GM12878 (cell line): ENCODE measurements around the gene BICRA. TPM values are rescaled to one million over a fixed set of nuclear protein-coding genes. Genes with fewer than 3 reads are reported as not detected.

ENCODE experiments used
- ATAC-seq: fragments of 200-7000 bp; cut with Tn5 transposase; 3 replicates; pipeline ENCODE4 v1.9.1; 2020; ENCODE audit warnings: mild to moderate bottlenecking, moderate library complexity
- BruUV-seq: library from RNA; stranded (reverse); fragments of 400-500 nt; replicated peaks from 2 replicates; lab custom pipeline; 2021; lab: Mats Ljungman, UMichigan
- CTCF ChIA-PET: fragments of 300-600 bp; sonication (Branson Sonifier 250); formaldehyde crosslinking; extraction: SDS; loops from one replicate; lab custom pipeline; 2021; ENCODE audit warnings: inconsistent platforms; lab: Yijun Ruan, JAX
- POLR2A ChIA-PET: fragments of 350-600 bp; formaldehyde crosslinking; extraction: SDS; loops from one replicate; lab custom pipeline; 2021; ENCODE audit warnings: inconsistent platforms; lab: Charles Lee
- RAD21 ChIA-PET: fragments of 300-600 bp; sonication (Branson Sonifier 250); formaldehyde crosslinking; loops from one replicate; lab custom pipeline; 2023; ENCODE audit warnings: antibody characterized with exemption; ENCODE audit not compliant: unreplicated experiment; lab: Charles Lee
- SMC1A ChIA-PET: fragments of 300-600 bp; sonication (Branson Sonifier 250); formaldehyde crosslinking; loops from one replicate; lab custom pipeline; 2023; ENCODE audit not compliant: unreplicated experiment, uncharacterized antibody; lab: Charles Lee
- DNase-seq: peaks from one replicate; pipeline ENCODE4 v3.0.0-alpha.2; 2011; ENCODE audit warnings: low read depth, low spot score
- FAIRE-seq: peaks from 3 replicates; lab custom pipeline; 2011; peaks lifted over from hg19 to GRCh38; lab: Jason Lieb, UNC
- H2AFZ ChIP-seq: 2 replicates; pipeline ENCODE4 v1.6.0; 2011; ENCODE audit warnings: low read depth, low read length, control low read depth; ENCODE audit not compliant: control insufficient read depth
- H3K27ac ChIP-seq: 2 replicates; pipeline ENCODE4 v1.5.1; 2011; ENCODE audit warnings: control low read depth; ENCODE audit not compliant: control insufficient read depth, insufficient read depth
- H3K27me3 ChIP-seq, 2 experiments: replicated peaks in 1 of 2; 2 replicates each; pipeline versions ENCODE4 v1.6.0 to v1.6.1; 2011; ENCODE audit warnings: low read length in 1 of 2; ENCODE audit not compliant: control insufficient read depth in 2 of 2, insufficient read depth in 2 of 2
- H3K36me3 ChIP-seq, 2 experiments: 2 replicates each; pipeline ENCODE4 v1.5.1; 2011; ENCODE audit warnings: low read length in 1 of 2; ENCODE audit not compliant: control insufficient read depth in 2 of 2, insufficient read depth in 2 of 2
- H3K4me1 ChIP-seq: 2 replicates; pipeline ENCODE4 v1.6.1; 2011; ENCODE audit warnings: mild to moderate bottlenecking, low read length, moderate library complexity, mixed read lengths; ENCODE audit not compliant: control insufficient read depth, insufficient read depth
- H3K4me2 ChIP-seq: 2 replicates; pipeline ENCODE4 v1.6.0; 2011; ENCODE audit warnings: control low read depth; ENCODE audit not compliant: control insufficient read depth, insufficient read depth
- H3K4me3 ChIP-seq: fragments of 200-600 bp; sonication (generic); 2 replicates; pipeline ENCODE4 v1.5.1; 2016
- H3K79me2 ChIP-seq: 2 replicates; pipeline ENCODE4 v1.6.0; 2011; ENCODE audit warnings: low read length; ENCODE audit not compliant: control insufficient read depth, insufficient read depth
- H3K9ac ChIP-seq: 2 replicates; pipeline ENCODE4 v1.8.0; 2011; ENCODE audit warnings: low read length, control low read depth, mixed read lengths; ENCODE audit not compliant: control insufficient read depth, insufficient read depth
- H3K9me3 ChIP-seq: replicated peaks from 3 replicates; pipeline ENCODE4 v1.5.1; 2011; ENCODE audit warnings: mild to moderate bottlenecking, low read length; ENCODE audit not compliant: control insufficient read depth, insufficient read depth
- H4K20me1 ChIP-seq: 2 replicates; pipeline ENCODE4 v1.6.0; 2011; ENCODE audit not compliant: control insufficient read depth, insufficient read depth
- BACH1 ChIP-seq: fragments of 450-650 bp; IDR thresholded peaks from 2 replicates; pipeline ENCODE4 v1.6.1; 2017; ENCODE audit warnings: mild to moderate bottlenecking, borderline replicate concordance
- BMI1 ChIP-seq: fragments of 450-650 bp; IDR thresholded peaks from 2 replicates; pipeline ENCODE4 v1.6.1; 2016; ENCODE audit warnings: mild to moderate bottlenecking, moderate library complexity, borderline replicate concordance
- EED ChIP-seq: sonication (generic); IDR thresholded peaks from 2 replicates; pipeline ENCODE4 v1.6.1; 2016; ENCODE audit warnings: antibody characterized with exemption, low read depth
- MTA3 ChIP-seq: IDR thresholded peaks from 2 replicates; pipeline ENCODE4 v1.6.1; 2012; ENCODE audit warnings: low read length, inconsistent platforms, borderline replicate concordance
- NBN ChIP-seq: fragments of 450-650 bp; IDR thresholded peaks from 2 replicates; pipeline ENCODE4 v1.6.1; 2016
- PBX3 ChIP-seq: IDR thresholded peaks from 2 replicates; pipeline ENCODE4 v1.6.1; 2011; ENCODE audit warnings: mild to moderate bottlenecking, low read depth, low read length, moderate library complexity; ENCODE audit not compliant: insufficient replicate concordance
- PKNOX1 ChIP-seq: fragments of 450-650 bp; IDR thresholded peaks from 2 replicates; pipeline ENCODE4 v1.6.1; 2016; ENCODE audit warnings: mild to moderate bottlenecking
- POLR2A ChIP-seq: IDR thresholded peaks from 2 replicates; pipeline ENCODE4 v1.6.1; 2011; ENCODE audit warnings: low read depth, mild to moderate bottlenecking, low read length
- SMARCA5 ChIP-seq: fragments of 450-650 bp; IDR thresholded peaks from 2 replicates; pipeline ENCODE4 v1.6.1; 2017; ENCODE audit warnings: mild to moderate bottlenecking
- STAT1 ChIP-seq: fragments of 450-650 bp; conservative IDR thresholded peaks from 2 replicates; pipeline ENCODE4 v1.6.1; 2014; ENCODE audit warnings: antibody characterized with exemption, mild to moderate bottlenecking
- ZBTB33 ChIP-seq: fragments of 450-650 bp; IDR thresholded peaks from 2 replicates; pipeline ENCODE4 v1.6.1; 2017; ENCODE audit warnings: mild to moderate bottlenecking
- WGBS: methylation state at CpG from one replicate; pipeline ENCODE4 v1.1.6; 2016; ENCODE audit warnings: low lambda C conversion rate; ENCODE audit not compliant: insufficient replicate concordance, insufficient coverage; ENCODE audit errors: missing lambda C conversion rate; 5-methylcytosine and 5-hydroxymethylcytosine counted together
- in situ Hi-C: fragments of 300-500 bp; cut with MboI; formaldehyde crosslinking; loops from 9 replicates; pipeline ENCODE4 v1.14.3; 2018; ENCODE audit warnings: mixed read lengths
- intact Hi-C: fragments of 100-400 bp; cut with micrococcal nuclease; formaldehyde crosslinking; loops from one replicate; pipeline ENCODE4 v1.14.2; 2022; ENCODE audit not compliant: unreplicated experiment
- polyA plus RNA-seq, 11 experiments: library from polyadenylated mRNA; depleted of rRNA in 4 of 11; unstranded in 6 of 11; stranded (reverse) in 5 of 11; fragments of >200 nt; fragmentation: Nextera tagmentation in 4 of 11; fragmentation: Illumina TruSeq in 1 of 11; extraction: Ambion mirVana in 4 of 11; extraction: Trizol in 1 of 11; gene quantifications; 1 replicate in 1 of 11; 2 replicates in 10 of 11; pipeline versions ENCODE4 v1.2.1 to v1.2.3, GENCODE V29; 2011 to 2016; ENCODE audit warnings: inconsistent platforms in 2 of 11, missing spikeins in 2 of 11, low read depth in 1 of 11
- total RNA-seq, 4 experiments: library from RNA; depleted of rRNA in 3 of 4; stranded (reverse); fragments of >200 nt in 3 of 4; fragmentation: Illumina TruSeq in 1 of 4; extraction: Trizol in 1 of 4; gene quantifications; 2 replicates each; pipeline versions ENCODE4 v1.2.1 to v1.2.3, GENCODE V29; 2013 to 2021

BICRA gene
- total and polyA plus RNA-seq, 10 of the 15 experiments (the other 5 are each of a cell fraction or from before 2014, with no cell fraction given), result 0.11 to 15.3 (median 1.3) TPM

GRCh38 chr19:47700934-47701716, 92.2 kb downstream of the BICRA start:
- no peaks in the 10 kb centered on the region for H3K4me1 ChIP-seq
- no peak overlapping the region for H3K4me3 ChIP-seq
- H3K36me3 ChIP-seq, result peaks cover 0 to 2% of the 10 kb centered on the region in 2 experiments; a peak in 3 of 4 replicates
- POLR2A ChIA-PET, result no interaction called here
- H3K27me3 ChIP-seq, result no peaks in the 10 kb centered on the region
- DNase-seq (no peak), ATAC-seq (no peak), FAIRE-seq (no peak)
- 95% methylated on average over 10 of the region's 43 CpGs for WGBS
- CTCF ChIA-PET, result interaction anchor here (6.4 to 8.3 kb wide), 2 partner anchors 265 to 267 kb away, joined by 70 to 163 read pairs; no protein-coding TSS in a partner anchor
- SMC1A ChIA-PET, result no interaction called here
- H3K9ac ChIP-seq, result no peak overlapping the region
- H3K27ac ChIP-seq, result no peak overlapping the region
- RAD21 ChIA-PET, result no interaction called here
- no peak overlapping the region for H3K4me2 ChIP-seq
- BruUV-seq, result no TSS peak
- no peaks in the 10 kb centered on the region for H3K79me2 ChIP-seq
- TF ChIP-seq NBN (no peak), SMARCA5 (no peak), STAT1 (no peak), PBX3 (no peak), MTA3 (no peak), PKNOX1 (no peak), BACH1 (no peak), POLR2A (no peak), EED (no peak), BMI1 (no peak), ZBTB33 (no peak)
- intact Hi-C loops, result loop anchor here (10.0 kb wide), 1 partner anchor 416 kb away; no protein-coding TSS in a partner anchor
- no peaks in the 10 kb centered on the region for H4K20me1 ChIP-seq
- no peaks in the 10 kb centered on the region for H3K9me3 ChIP-seq
- in situ Hi-C loops, result no loop called here
- no peak overlapping the region for H2AFZ ChIP-seq
